GM18858 (cell line): ENCODE results near the gene IFT80.

Source experiments
- ATAC-seq: cut with Tn5 transposase; IDR thresholded peaks from one replicate; pipeline ENCODE4 v1.9.1; 2021; ENCODE audit not compliant: unreplicated experiment

IFT80 gene

GRCh38 chr3:160401291-160402095 is 2.5 kb upstream of the IFT80 start:
- ATAC-seq: no peak

GRCh38 chr3:160400702-160401150 is 1.7 kb upstream of the IFT80 start:
- no peak for ATAC-seq

- no peak for ATAC-seq
These were observed 1.1 kb upstream of the IFT80 start for GRCh38 chr3:160400030-160400701.

GRCh38 chr3:160398820-160399124 is 253 bp downstream of the IFT80 start:
- ATAC-seq: peak; percentile 3

GRCh38 chr3:160395297-160395696 is 3.7 kb downstream of the IFT80 start:
- ATAC-seq: no peak

- ATAC-seq: no peak
These were observed 5.0 kb downstream of the IFT80 start for GRCh38 chr3:160394009-160394392.

GRCh38 chr3:160393346-160394008 is 5.5 kb downstream of the IFT80 start:
- no peak for ATAC-seq

- no peak for ATAC-seq
These were observed 6.2 kb downstream of the IFT80 start for GRCh38 chr3:160392798-160393197.

- ATAC-seq: no peak
These were observed 8.4 kb downstream of the IFT80 start for GRCh38 chr3:160390565-160391138.

GRCh38 chr3:160384639-160385318 is 14.2 kb downstream of the IFT80 start:
- ATAC-seq: no peak

GRCh38 chr3:160381470-160381869 is 17.6 kb downstream of the IFT80 start:
- no peak for ATAC-seq

GRCh38 chr3:160379628-160380214 is 19.3 kb downstream of the IFT80 start:
- no peak for ATAC-seq

- no peak for ATAC-seq
These were observed 20.5 kb downstream of the IFT80 start for GRCh38 chr3:160378331-160379109.

GRCh38 chr3:160376681-160377080 is 22.3 kb downstream of the IFT80 start:
- no peak for ATAC-seq

- ATAC-seq: no peak
These were observed 24.1 kb downstream of the IFT80 start for GRCh38 chr3:160374925-160375324.

- no peak for ATAC-seq
These were observed 24.6 kb downstream of the IFT80 start for GRCh38 chr3:160374472-160374871.

GRCh38 chr3:160373655-160374054 is 25.4 kb downstream of the IFT80 start:
- ATAC-seq: no peak

GRCh38 chr3:160372780-160373179 is 26.2 kb downstream of the IFT80 start:
- ATAC-seq: no peak

GRCh38 chr3:160370987-160371857 is 27.8 kb downstream of the IFT80 start:
- no peak for ATAC-seq
